HG03097 (cell line): ENCODE results near the gene RADIL.
"Not testable (repeated sequence)": the region's sequence is repeated elsewhere in the genome, so short reads cannot be mapped to it uniquely, and the experiment has no call there.

ENCODE experiments used
- ATAC-seq: cut with Tn5 transposase; IDR thresholded peaks from one replicate; pipeline ENCODE4 v1.9.1; 2021; ENCODE audit not compliant: unreplicated experiment, low FRiP score

RADIL gene

DNA sequence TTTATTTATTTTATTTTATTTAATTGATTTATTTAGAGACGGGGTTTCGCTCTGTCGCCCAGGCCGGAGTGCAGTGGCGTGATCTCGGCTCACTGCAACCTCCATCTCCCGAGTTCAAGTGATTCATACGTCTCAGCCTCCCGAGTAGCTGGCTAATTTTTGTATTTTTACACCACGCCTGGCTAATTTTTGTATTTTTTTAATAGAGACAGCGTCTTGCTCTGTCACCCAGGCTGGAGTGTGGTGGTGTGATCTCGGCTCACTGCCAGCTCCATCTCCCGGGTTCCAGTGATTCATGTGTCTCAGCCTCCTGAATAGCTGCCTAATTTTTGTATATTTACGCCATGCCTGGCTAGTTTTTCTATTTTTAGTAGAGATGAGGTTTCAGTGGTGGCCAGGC is 73.8 kb downstream of the RADIL start:
- ATAC-seq = no peak

DNA sequence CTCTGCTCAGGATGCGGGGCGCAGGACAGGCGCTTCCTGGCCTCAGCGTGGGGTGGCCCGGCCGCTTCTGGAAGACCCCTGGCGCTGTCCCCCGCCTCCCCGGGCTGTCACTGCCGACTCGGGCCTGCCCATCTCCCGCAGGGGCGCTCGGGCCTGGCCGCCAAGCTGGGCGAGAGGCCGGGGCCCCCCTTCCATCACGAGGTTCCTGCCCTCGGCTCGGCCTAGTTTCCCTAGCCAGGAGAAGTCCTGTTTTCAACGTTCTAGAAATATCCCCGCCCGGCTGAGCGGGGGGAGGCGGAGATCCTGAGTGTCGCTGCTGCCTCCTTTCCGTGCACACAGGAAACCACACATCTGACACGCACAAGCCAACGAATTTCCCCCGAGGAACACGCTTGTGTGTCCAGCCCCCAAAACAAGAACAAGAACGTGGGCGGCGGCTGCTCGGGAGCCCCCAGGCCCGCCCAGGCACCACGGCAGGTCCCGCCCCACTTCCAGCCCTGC is 74.4 kb downstream of the RADIL start:
- ATAC-seq = no peak

DNA sequence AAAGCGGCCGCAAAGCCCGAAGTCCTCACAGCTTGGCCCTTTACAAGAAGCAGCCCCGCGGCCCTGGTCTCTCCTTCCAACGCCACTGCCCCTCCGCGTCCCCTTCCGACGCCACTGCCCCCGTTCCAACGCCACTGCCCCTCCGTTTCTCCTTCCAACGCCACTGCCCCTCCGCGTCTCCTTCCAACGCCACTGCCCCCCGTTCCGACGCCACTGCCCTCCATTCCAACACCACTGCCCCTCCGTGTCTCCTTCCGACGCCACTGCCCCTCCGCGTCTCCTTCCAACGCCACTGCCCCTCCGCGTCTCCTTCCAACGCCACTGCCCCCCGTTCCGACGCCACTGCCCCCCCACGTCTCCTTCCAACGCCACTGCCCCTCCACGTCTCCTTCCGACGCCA is 75.0 kb downstream of the RADIL start:
- ATAC-seq = no peak

DNA sequence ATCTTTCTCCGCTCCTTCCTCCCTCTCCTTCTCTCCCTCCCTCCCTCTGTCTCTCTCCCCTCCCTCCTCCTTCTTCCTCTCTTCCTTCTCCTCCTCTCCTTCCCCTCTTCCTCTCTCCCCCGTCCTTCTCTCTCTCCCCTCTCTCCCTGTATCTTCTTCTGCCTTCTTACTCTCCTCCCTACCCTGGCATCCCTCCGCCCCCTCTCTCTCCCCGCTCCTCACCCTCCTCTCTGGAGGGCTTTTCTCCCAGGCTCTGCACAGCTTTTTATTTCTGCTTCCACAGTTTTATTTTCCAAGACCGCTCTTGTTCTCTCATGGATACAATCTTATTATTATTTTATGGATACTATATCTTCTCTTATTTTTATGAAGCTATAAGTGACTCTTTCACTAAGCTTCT is 75.5 kb downstream of the RADIL start:
- no peak for ATAC-seq

DNA sequence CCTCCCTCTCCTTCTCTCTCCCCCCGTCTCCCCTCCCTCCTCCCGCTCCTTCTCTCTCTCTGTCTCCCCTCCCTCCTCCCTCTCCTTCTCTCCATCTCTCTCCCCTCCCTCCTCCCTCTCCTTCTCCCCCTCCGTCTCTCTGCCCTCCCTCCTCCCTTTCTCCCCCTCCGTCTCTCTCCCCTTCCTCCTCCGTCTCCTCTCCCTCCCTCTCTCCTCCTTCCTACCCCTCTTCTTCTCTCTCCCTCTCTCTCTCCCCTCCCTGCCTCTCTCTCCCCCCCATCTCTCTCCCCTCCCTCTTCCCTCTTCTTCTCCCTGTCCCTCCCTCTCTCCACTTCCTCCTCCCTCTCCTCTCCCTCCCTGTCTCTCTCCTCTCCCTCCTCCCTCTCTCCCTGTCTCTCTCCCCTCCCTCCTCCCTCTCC is 75.9 kb downstream of the RADIL start:
- ATAC-seq = no peak

DNA sequence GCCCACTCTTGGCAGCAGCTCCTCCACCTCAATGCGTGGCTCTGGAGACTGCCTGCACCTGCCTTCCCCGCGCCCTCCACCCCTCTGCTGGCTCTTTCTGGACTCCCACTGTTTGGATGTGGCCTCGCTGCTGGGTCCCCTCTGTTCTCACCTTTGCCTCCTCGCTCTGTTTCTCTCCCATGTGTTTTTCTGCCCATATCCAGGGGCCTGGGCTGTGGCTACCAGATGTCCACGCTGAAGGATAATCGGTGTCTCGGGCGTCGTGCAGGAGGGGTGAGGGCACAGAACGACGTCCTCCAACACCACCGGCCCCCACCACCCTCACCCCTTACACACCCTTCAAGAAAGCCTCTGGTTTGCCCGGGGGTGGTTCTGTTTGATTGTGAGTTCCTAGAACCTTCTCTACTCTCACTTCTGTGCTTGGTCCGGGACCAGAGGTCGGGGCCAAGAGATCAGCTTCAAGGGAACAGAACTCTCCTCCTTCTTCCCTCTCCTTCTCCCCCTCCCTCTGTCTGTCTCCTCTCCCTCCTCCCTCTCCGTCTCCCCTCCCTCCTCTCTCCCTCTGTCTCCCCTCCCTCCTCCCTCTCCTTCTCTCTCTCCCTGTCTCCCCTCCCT is 76.4 kb downstream of the RADIL start:
- ATAC-seq = no peak

DNA sequence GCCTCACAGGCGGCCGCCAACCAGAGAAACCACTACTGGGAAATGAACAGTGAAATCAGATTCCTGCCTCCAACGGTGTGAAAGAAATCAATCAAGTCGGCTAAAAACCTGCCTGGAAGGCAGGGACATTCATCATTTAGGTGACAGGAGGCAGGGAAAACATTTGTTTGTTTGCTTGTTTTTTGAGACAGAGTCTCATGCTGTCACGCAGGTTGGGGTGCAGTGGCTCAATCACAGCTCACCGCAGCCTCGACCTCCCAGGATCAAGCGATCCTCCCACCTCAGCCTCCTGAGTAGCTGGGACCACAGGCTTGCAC is 77.6 kb downstream of the RADIL start:
- ATAC-seq = no peak

DNA sequence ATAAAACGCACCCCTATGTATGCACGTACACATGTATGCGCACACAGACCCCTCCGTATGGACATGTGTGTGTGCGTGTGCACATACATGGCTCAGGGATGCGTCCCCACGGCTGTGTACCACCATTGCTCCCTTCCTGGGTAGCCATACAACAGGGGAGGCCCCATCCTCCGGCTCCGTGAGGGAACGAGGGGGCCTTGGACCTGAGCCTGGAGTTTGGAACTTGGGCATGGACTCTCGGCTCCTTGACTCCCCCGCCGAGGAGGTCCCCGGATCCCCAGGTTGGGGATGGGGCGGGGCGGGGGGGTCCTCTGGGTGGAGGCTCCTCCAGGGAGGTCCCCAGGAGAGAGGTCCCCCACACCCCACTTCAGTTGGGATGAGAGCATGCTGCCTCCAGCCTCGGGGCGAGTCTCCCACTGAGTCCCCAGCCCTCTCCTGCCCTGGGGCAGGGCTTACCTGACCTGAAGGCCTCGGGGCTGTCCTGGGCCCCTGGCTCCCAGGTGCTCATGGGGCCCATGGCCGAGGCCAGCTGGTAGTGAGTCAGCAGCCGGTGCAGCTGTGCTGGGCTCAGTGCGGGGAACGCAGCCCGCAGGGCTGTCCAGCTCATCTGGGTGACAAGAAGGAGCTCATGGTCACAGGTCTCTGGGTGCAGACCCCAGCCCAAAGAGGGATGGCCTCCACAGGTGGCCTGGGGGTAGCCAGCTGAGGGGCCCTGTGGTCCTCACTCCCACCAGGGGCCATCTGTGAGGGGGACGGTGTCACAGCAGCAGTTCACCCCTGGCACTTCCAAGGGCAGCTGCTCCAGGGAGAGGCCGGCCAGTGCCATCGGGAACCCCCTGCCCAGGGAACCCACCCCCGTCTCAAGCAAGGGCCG is 78.2 kb downstream of the RADIL start:
- ATAC-seq = no peak

DNA sequence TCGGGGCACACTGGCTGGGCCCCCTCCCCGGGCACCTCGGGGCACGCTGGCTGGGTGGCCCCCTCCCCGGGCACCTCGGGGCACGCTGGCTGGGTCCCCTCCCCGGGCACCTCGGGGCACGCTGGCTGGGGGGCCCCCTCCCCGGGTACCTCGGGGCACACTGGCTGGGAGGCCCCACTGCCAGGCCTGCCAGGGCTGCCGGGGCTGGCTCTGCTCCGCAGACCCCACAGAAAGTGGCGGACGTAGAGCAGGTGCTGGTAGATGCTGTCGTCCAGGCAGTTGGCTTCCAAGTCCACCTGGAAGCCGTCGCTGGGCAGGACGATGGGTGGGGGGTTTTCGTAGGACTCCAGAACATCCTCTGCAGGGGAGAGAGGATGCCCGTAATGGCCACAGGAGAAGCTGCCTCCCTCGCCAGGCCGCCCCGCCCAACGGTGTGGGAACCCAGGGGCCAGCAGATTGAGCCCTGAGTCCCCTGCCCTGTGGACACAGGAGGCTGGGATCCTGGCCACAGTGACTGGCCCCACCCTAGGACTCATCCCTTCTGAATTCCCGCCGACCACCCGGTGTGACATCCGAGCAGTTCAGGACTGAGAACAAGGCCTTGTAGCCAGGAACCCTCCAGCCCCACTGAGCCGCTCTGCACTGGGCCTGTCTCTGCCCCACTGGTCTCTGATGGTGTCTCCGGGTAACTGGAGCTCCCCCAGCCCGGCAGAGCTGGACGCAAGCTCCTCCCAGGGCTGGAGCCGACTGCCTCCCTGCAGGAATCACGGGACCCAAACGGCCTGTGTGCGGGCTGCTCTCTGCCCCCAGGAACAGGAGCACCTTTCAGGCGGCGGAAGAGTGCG is 79.9 kb downstream of the RADIL start:
- ATAC-seq = no peak

DNA sequence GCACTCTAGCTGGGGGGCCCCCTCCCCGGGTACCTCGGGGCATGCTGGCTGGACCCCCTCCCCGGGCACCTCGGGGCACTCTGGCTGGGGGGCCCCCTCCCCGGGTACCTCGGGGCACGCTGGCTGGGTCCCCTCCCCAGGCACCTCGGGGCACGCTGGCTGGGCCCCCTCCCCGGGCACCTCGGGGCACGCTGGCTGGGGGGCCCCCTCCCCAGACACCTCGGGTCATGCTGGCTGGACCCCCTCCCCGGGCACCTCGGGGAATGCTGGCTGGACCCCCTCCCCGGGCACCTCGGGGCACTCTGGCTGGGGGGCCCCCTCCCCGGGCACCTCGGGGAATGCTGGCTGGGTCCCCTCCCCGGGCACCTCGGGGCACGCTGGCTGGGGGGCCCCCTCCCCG is 80.9 kb downstream of the RADIL start:
- not testable (repeated sequence) for ATAC-seq

DNA sequence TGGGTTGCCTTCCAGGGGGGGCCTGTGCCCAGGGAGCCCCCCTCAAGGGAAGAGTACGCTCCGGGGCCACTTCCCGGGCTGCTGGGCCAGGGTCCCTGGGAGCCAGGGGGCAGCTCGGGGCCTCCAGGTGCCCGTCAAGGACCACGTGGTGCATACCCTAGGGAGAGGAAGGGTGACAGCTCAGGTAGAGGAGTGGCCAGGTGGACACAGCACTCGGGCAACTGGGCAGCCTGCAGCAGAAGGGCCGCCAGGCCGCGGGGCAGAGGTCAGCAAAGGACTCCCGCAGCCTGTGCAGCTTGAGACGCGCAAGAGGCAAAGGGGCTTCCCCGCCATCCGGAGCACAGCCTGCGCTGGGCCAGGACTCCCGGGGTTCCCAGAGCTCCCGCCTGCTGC is 81.7 kb downstream of the RADIL start:
- no peak for ATAC-seq

DNA sequence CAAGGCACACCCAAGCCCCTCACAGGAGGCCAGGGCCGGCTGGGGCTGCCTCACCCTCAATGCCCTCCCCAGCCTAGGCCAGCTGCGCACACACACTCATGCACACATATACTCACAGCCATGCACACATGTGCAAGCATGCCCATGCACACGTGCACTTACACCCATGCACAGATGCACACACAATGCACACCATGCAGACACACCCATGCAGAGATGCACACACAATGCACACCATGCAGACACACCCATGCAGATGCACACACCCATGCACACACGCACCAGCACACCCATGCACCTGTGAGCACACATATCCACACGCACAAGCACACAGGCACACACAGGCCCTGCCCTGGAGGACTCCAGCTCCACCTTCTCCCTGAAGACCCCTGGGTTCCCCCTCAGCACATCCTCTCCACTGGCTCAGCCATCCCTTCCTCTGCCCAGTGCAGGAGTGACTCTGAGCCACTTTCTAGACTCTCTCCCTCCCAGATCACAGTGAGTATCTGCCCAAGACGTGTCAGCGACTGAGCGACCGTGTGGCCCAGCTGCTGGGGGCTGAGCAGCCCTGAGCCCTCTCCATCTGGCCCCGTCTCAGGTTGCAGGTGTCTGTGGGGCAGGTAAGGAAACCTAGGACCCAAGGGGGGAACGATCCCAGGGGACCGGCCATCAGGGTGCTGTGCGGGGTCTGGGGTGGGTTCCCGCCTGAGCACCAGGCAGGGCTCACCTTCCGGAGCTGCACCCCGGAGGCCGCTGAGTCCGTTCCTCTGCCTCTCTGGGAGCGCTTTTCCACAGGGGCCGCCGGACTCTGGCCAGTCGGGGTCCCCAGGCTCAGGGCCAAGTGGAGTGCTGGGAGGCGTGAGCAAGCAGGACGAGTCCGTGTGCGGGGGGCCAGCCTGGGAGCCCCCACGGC is 82.3 kb downstream of the RADIL start:
- ATAC-seq = no peak

DNA sequence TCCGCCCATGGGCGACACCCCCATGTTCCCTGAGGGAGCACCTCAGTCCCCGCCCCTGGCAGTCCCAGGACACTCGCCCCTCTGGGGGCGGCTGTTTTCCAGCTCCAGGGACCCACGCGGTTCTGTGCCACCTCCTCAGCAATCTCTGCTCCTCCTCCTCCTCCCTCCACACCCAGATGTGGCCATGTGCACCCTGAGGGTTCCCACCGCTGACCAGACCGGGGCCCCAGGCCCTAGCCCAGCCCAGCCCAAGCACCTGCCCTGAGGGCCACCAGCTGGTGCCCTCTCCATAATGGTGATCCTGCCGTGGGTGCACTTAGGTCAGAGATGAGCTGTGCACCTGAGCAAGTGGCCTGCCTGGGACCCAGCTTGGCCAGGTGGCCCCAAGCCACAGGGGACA is 83.0 kb downstream of the RADIL start:
- ATAC-seq = no peak

DNA sequence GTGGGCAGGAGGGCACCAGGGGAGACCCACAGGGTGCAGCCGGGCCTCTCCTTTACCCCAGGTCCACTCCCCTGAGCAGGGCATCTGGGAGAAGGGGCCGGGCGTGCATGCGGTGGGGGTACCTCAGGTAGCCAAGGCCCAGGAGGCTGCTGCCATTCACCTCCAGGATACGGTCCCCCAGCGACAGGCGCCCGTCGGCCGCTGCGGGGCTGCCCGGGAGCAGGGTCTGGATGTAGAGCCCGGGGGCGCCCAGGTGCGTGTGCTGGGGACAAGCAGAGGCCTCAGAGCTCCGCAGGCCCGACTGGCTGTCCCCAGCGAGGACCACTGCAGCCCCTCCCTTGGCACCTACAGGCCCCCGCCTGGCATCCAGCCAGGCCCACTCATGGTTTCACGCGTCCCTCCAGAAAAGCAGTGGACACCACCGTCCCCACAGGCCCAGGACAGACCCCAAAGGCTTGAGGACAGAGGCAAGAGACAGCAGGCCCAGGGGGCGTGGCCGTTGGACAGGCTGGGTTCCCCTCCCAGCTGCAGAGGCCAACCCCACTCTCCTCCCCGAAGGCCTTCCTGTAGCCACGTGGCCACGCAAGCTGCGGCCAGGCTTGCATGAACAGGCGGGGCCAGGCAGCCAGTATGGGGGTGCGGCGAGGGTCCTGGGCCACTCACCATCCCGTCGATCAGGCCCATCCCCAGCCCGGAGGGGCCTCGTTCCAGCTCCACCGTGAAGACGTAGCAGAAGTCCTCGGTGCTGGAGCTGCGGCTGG is 83.8 kb downstream of the RADIL start:
- no peak for ATAC-seq

DNA sequence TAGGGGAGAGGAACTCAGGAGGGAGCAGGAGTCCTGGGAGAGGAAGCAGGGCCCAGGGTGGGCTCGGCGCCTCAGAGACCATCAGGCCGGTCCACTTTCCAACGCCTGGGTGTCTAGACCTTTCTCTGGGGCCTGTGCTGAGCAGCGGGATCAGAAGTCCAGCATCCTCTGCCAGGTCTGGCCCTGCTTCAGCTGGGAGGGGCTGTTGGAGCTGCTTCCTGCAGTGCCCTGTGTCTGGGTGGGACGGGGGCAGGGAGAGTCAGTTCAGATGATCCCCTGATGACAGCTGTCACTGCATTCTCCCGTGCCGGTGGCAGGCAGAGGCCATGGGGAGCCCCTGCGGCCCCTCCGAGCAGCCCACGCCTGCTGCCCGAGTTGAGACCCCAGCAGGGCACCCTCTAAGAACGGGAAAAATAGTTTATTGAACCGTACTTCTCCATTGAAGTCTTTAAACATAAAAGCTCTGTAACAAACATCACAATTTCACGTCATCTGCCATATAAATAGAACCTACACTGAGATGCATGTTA is 84.7 kb downstream of the RADIL start:
- ATAC-seq = no peak

DNA sequence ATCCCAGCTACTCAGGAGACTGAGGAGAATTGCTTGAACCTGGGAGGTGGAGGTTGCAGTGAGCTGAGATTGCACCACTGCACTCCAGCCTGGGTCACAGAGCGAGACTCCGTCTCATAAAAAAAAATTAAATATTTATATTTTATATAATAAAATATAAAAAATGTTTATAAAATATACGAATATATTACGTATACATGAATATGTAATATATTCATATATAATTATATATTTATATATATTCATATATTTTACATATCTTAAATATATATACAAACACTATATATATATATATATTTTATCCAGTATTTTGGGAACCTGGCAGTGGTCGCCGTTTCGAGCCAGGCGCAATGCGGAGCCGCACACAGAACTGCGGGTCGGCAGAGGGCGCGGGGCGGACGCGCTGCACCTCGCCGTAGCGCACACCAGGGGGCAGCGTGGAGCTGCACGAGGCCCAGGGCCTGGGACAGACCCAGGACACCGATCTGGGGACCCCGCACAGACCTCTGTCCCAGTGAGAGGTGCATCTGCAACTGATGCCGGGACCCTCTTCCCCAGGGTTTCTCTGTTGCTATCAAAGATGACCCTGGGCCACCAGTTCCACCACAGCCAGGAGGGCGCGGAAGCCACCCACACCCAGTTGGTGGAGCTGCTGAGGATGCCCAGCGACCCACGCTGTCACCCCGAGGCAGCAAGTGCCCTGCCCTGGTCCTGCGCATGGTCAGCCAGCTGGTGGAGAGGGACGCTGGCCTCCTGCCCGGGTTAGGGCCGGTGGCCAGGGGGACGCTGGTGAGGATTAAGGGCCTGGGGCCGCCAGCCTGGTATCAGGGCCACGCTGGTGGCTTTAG is 85.4 kb downstream of the RADIL start:
- ATAC-seq = no peak

DNA sequence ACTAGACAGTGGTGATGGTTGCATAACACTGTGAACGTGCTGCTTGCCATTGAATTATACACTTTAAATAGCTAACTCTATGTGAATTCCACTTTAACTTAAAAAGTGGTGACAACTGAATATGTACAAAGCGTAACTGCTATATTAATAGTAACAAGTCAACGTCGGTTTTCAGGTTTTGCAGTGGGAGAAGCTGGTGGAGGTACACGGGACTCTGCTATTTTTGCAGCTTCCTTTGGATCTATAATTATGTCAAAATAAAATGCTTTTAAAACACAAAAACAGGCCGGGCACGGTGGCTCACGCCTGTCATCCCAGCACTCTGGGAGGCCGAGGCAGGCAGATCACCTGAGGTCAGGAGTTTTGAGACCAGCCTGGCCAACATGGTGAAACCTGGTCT is 87.1 kb downstream of the RADIL start:
- ATAC-seq = no peak

DNA sequence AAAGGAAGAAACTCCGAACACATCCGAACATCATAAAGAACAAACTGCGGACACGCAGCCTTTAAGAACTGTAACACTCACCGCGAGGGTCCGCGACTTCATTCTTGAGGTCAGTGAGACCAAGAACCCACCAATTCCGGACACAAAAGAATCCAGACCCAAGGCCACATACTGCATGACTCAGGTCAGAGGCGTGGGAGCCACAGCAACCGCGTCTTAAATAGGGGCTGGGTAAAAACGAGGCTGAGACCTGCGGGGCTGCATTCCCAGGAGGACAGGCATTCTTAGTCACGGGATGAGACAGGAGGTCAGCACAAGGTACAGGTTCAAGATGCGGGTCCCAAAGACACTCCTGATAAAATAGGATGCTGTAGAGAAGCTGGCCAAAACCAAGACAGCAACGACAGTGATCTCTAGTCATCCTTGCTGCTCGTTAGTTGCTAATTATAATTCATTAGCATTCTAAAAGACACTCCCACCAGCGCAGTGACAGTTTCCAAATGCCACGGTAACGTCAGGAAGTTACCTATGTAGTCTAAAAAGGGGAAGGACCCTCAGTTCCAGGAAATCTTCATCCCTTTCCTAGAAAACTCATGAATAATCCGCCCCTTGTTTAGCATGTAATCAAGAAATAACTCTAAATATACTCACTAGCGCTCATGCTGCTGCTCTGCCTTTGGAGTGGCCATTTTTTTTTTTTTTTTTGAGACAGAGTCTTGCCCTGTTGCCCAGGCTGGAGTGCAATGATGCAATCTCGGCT is 88.7 kb downstream of the RADIL start:
- ATAC-seq = no peak
